Testis (tissue), 3 donors: Measurements from ENCODE around the gene MED13. TPM values are rescaled to one million over a fixed set of nuclear protein-coding genes. Genes with fewer than 3 reads are reported as not detected.

ENCODE experiments used
- DNase-seq: peaks from one replicate; pipeline ENCODE4 v3.0.0-alpha.2; 2019
- H3K27ac ChIP-seq, 2 donors: fragments of 200-600 bp; sonication (generic); one replicate each; pipeline ENCODE4 v1.5.1; 2019
- H3K27me3 ChIP-seq: fragments of 200-600 bp; sonication (generic); one replicate; pipeline ENCODE4 v1.5.1; 2019
- H3K36me3 ChIP-seq: fragments of 200-600 bp; sonication (generic); one replicate; pipeline ENCODE4 v1.5.1; 2017; ENCODE audit warnings: low read depth; ENCODE audit errors: missing control alignments
- H3K4me1 ChIP-seq: fragments of 200-600 bp; sonication (generic); one replicate; pipeline ENCODE4 v1.5.1; 2019
- H3K4me3 ChIP-seq, 2 donors: fragments of 200-600 bp; sonication (generic); one replicate each; pipeline ENCODE4 v1.5.1; 2017 to 2019
- H3K9me3 ChIP-seq: fragments of 200-600 bp; sonication (generic); one replicate; pipeline ENCODE4 v1.5.1; 2017
- CTCF ChIP-seq, 3 experiments: fragments of 450-650 bp in 2 of 3; fragments of 200-600 bp in 1 of 3; sonication (generic) in 1 of 3; IDR thresholded peaks; one replicate each; pipeline ENCODE4 v1.5.1; 2016 to 2019; ENCODE audit warnings: antibody characterized with exemption in 3 of 3, mild to moderate bottlenecking in 2 of 3, moderate library complexity in 1 of 3
- POLR2A ChIP-seq: fragments of 450-650 bp; IDR thresholded peaks from one replicate; pipeline ENCODE4 v1.6.1; 2017; ENCODE audit warnings: antibody characterized with exemption, mild to moderate bottlenecking, moderate library complexity
- WGBS, 2 donors: methylation state at CpG; one replicate each; pipeline ENCODE4 v1.1.5; 2018; 5-methylcytosine and 5-hydroxymethylcytosine counted together
- intact Hi-C: fragments of 100-400 bp; cut with DNase I; formaldehyde crosslinking; loops from one replicate; pipeline ENCODE4 v1.15.1; 2023; ENCODE audit warnings: low total_unique reads
- polyA plus RNA-seq: library from polyadenylated mRNA; stranded (reverse); fragments of 350-450 nt; fragmentation: Illumina TruSeq; extraction: RNeasy Lipid Tissue Mini Kit (QIAGEN cat#74804); gene quantifications from one replicate; pipeline ENCODE4 v1.2.3, GENCODE V29; 2014; ENCODE audit warnings: low read depth, low replicate concordance; ENCODE audit not compliant: insufficient read depth
- total RNA-seq, 2 donors: library from RNA; depleted of rRNA; stranded (reverse); fragments of >200 nt; gene quantifications; one replicate each; pipeline ENCODE4 v1.2.3, GENCODE V29; 2016

Gene MED13
- total and polyA plus RNA-seq, 3 donors from 2014 or later = 44.0 to 145 (median 98.7) TPM

GRCh38 chr17:62051053-62051452 is 14.0 kb downstream of the MED13 start:
- no peaks in the 10 kb centered on the region for H3K9me3 ChIP-seq
- no peak overlapping the region for H3K4me3 ChIP-seq
- no peak for DNase-seq
- H3K36me3 ChIP-seq = no peaks in the 10 kb centered on the region
- intact Hi-C loops = no loop called here
- TF ChIP-seq POLR2A (no peak), CTCF (IDR thresholded peaks at IDR 0.05) (no peak)
- H3K27ac ChIP-seq = no peak overlapping the region
- H3K4me1 ChIP-seq = no peaks in the 10 kb centered on the region
- 80 to 88% methylated on average over 2 of the region's 2 CpGs for WGBS, 2 donors
- no peaks in the 10 kb centered on the region for H3K27me3 ChIP-seq

- DNase-seq = no peak
- no peak overlapping the region for H3K27ac ChIP-seq
- H3K27me3 ChIP-seq = no peaks in the 10 kb centered on the region
- 91 to 98% methylated on average over 5 of the region's 5 CpGs for WGBS, 2 donors
- H3K36me3 ChIP-seq = no peaks in the 10 kb centered on the region
- intact Hi-C loops = no loop called here
- TF ChIP-seq CTCF (IDR thresholded peaks at IDR 0.05) (no peak), POLR2A (no peak)
- H3K4me3 ChIP-seq = no peak overlapping the region
- no peaks in the 10 kb centered on the region for H3K4me1 ChIP-seq
- H3K9me3 ChIP-seq = no peaks in the 10 kb centered on the region
Measured at GRCh38 chr17:62049299-62049698, 15.8 kb downstream of the MED13 start.

- Histone ChIP-seq H3K36me3 (no peaks in the 10 kb centered on the region), H3K27me3 (no peaks in the 10 kb centered on the region), H3K27ac (no peak overlapping the region), H3K4me1 (no peaks in the 10 kb centered on the region), H3K4me3 (no peak overlapping the region), H3K9me3 (no peaks in the 10 kb centered on the region)
- TF ChIP-seq CTCF (IDR thresholded peaks at IDR 0.05) (no peak), POLR2A (no peak)
- intact Hi-C loops = no loop called here
- no peak for DNase-seq
- 85 to 95% methylated on average over 2 of the region's 2 CpGs for WGBS, 2 donors
Measured at GRCh38 chr17:62048262-62048661, 16.8 kb downstream of the MED13 start.

- Histone ChIP-seq H3K36me3 (no peaks in the 10 kb centered on the region), H3K27me3 (no peaks in the 10 kb centered on the region), H3K4me1 (no peaks in the 10 kb centered on the region), H3K9me3 (no peaks in the 10 kb centered on the region), H3K27ac (no peak overlapping the region), H3K4me3 (no peak overlapping the region)
- no peak for DNase-seq
- no peak for TF ChIP-seq POLR2A
- intact Hi-C loops = no loop called here
- 93 to 94% methylated on average over 1 of the region's 1 CpG for WGBS, 2 donors
Measured at GRCh38 chr17:62045517-62045916, 19.6 kb downstream of the MED13 start.

- Histone ChIP-seq H3K27me3 (no peaks in the 10 kb centered on the region), H3K4me3 (no peak overlapping the region), H3K4me1 (no peaks in the 10 kb centered on the region), H3K27ac (no peak overlapping the region), H3K36me3 (no peaks in the 10 kb centered on the region), H3K9me3 (no peaks in the 10 kb centered on the region)
- 91 to 95% methylated on average over 4 of the region's 4 CpGs for WGBS, 2 donors
- DNase-seq = no peak
- intact Hi-C loops = no loop called here
- TF ChIP-seq CTCF (IDR thresholded peaks at IDR 0.05) = no peak
- no peak for TF ChIP-seq POLR2A
Measured at GRCh38 chr17:62045109-62045508, 20.0 kb downstream of the MED13 start.
